Brain microvascular endothelial cell (primary cell): ENCODE results near the gene GTSE1.

ENCODE experiments used
- DNase-seq: peaks from one replicate; pipeline ENCODE4 v3.0.0-alpha.2; 2020
- H3K27ac ChIP-seq: fragments of 250-450 bp; sonication (Bioruptor Pico); 2 replicates; pipeline ENCODE4 v1.5.1; 2020; ENCODE audit warnings: mild to moderate bottlenecking, moderate library complexity
- H3K27me3 ChIP-seq: fragments of 250-450 bp; sonication (Bioruptor Pico); replicated peaks from 2 replicates; pipeline ENCODE4 v1.5.1; 2020; ENCODE audit warnings: mild to moderate bottlenecking
- H3K36me3 ChIP-seq: fragments of 250-450 bp; sonication (Bioruptor Pico); replicated peaks from 2 replicates; pipeline ENCODE4 v1.5.1; 2020; ENCODE audit warnings: mild to moderate bottlenecking
- H3K4me3 ChIP-seq: 2 replicates; pipeline ENCODE4 v1.5.1; 2011; ENCODE audit warnings: low read depth, mild to moderate bottlenecking, control low read depth, low read length, moderate library complexity
- CTCF ChIP-seq: IDR thresholded peaks from 2 replicates; pipeline ENCODE4 v1.5.1; 2011; ENCODE audit warnings: low read depth, mild to moderate bottlenecking, moderate library complexity, low read length, control low read depth, inconsistent platforms; ENCODE audit errors: missing control alignments
- in situ Hi-C: cut with HindIII; loops from 2 replicates; pipeline ENCODE4 v1.10.0; 2017; ENCODE audit warnings: low sequenced_read_pairs, low pct_ligation_motif_present

GTSE1 gene

DNA sequence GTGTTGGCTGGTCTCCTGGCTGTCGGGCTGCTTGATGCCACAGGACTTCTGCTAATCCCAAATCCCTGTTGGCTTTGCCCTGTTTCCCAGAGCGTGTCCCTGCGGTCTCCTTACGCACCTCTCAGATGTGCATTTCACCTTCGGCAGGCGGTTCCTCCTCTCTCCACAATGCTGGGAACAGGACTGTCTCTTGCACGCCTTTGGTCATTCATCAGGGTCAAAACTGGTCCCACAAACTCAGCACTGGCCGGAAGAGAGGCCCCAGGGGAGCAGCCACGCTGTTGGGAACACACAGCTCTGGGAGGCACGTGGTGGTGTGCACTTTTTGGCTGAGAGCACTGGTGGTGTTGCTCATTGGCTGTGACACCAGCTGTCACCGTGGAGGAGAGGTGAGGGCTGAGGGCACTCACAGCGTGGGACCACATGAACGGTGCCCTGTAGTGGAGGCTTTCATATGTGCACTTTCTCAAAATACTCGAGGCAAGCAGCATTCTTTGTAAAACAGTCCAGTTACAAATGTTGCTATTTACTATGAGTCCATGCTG, 23.6 kb downstream of the GTSE1 start:
- Histone ChIP-seq H3K27ac (no peak overlapping the region), H3K27me3 (no peaks in the 10 kb centered on the region), H3K4me3 (no peak overlapping the region), H3K36me3 (no peaks in the 10 kb centered on the region)
- no peak for TF ChIP-seq CTCF
- DNase-seq: no peak
- in situ Hi-C loops: loop anchor here (25.0 kb wide), 1 partner anchor 183 kb away; no protein-coding TSS in a partner anchor

GRCh38 chr22:46320716-46321386, 24.2 kb downstream of the GTSE1 start:
- no peaks in the 10 kb centered on the region for H3K36me3 ChIP-seq
- no peak overlapping the region for H3K4me3 ChIP-seq
- in situ Hi-C loops: loop anchor here (25.0 kb wide), 1 partner anchor 184 kb away; no protein-coding TSS in a partner anchor
- no peak overlapping the region for H3K27ac ChIP-seq
- H3K27me3 ChIP-seq: no peaks in the 10 kb centered on the region
- DNase-seq: no peak
- TF ChIP-seq CTCF: no peak

- DNase-seq: no peak
- Histone ChIP-seq H3K27ac (no peak overlapping the region), H3K36me3 (no peaks in the 10 kb centered on the region), H3K27me3 (no peaks in the 10 kb centered on the region), H3K4me3 (no peak overlapping the region)
- no peak for TF ChIP-seq CTCF
- in situ Hi-C loops: loop anchor here (25.0 kb wide), 1 partner anchor 185 kb away; no protein-coding TSS in a partner anchor
Observed at GRCh38 chr22:46322711-46323110, 26.0 kb downstream of the GTSE1 start.

DNA sequence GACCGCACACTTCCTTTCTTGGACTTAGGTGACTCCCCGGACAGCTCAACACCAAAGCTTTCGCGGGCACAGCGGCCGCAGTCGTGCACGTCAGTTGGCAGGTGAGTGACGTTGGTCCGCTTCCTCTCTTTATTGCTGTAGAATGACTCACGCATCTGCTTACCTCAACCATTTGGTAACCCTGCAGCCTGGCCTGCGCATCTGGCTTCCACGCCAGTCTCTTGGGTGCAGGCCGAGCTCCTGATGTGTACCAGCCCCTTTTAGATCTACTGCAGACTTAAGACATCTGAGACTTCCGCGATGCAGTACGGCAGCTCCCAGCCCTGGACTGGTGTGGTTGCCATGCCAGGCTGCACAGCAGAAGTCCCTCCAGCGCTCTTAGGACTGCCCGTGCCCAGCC, 26.5 kb downstream of the GTSE1 start:
- H3K36me3 ChIP-seq: no peaks in the 10 kb centered on the region
- H3K27me3 ChIP-seq: no peaks in the 10 kb centered on the region
- no peak overlapping the region for H3K27ac ChIP-seq
- in situ Hi-C loops: loop anchor here (25.0 kb wide), 1 partner anchor 186 kb away; no protein-coding TSS in a partner anchor
- no peak for DNase-seq
- H3K4me3 ChIP-seq: no peak overlapping the region
- TF ChIP-seq CTCF: no peak

- no peaks in the 10 kb centered on the region for H3K27me3 ChIP-seq
- H3K36me3 ChIP-seq: peaks cover 4% of the 10 kb centered on the region
- in situ Hi-C loops: loop anchor here (25.0 kb wide), 1 partner anchor 161 kb away; no protein-coding TSS in a partner anchor
- no peak for TF ChIP-seq CTCF
- no peak overlapping the region for H3K4me3 ChIP-seq
- no peak for DNase-seq
- no peak overlapping the region for H3K27ac ChIP-seq
Observed at GRCh38 chr22:46326066-46326680, 29.5 kb downstream of the GTSE1 start.
